SK-MEL-5 (cell line): Measurements from ENCODE around the gene GPATCH8. TPM values are rescaled to one million over a fixed set of nuclear protein-coding genes. Genes with fewer than 3 reads are reported as not detected.
A peak's percentile ranks its signal among the peaks of the same experiment; 100 is the strongest.
"Not testable (repeated sequence)": the region's sequence is repeated elsewhere in the genome, so short reads cannot be mapped to it uniquely, and the experiment has no call there.

Source experiments
- DNase-seq: peaks from one replicate; pipeline ENCODE4 v3.0.0-alpha.2; 2016; ENCODE audit warnings: low read depth, low spot score
- in situ Hi-C: cut with HindIII; loops from 2 replicates; pipeline ENCODE4 v1.10.0; 2016; ENCODE audit warnings: low sequenced_read_pairs, high pct_unique_total_duplicates, low pct_unique_long_range_greater_than_20kb
- total RNA-seq: library from RNA; depleted of rRNA; stranded (reverse); fragments of >200 nt; shearing (Covaris generic); gene quantifications from 2 replicates; pipeline ENCODE4 v1.2.3, GENCODE V29; 2014

The GPATCH8 gene
- total RNA-seq, 1 experiment from 2014 or later: 12.0 TPM

GRCh38 chr17:44417553-44417952 is 85.7 kb downstream of the GPATCH8 start:
- in situ Hi-C loops: no loop called here
- no peak for DNase-seq

GRCh38 chr17:44416558-44417289 is 86.5 kb downstream of the GPATCH8 start:
- DNase-seq: no peak
- in situ Hi-C loops: no loop called here

GRCh38 chr17:44414394-44415155 is 88.6 kb downstream of the GPATCH8 start:
- DNase-seq: no peak
- in situ Hi-C loops: no loop called here

- DNase-seq: no peak
- in situ Hi-C loops: no loop called here
Observed at GRCh38 chr17:44409309-44410028, 93.7 kb downstream of the GPATCH8 start.

- in situ Hi-C loops: no loop called here
- no peak for DNase-seq
Observed at GRCh38 chr17:44408786-44409185, 94.4 kb downstream of the GPATCH8 start.

GRCh38 chr17:44402564-44403172 is 100.5 kb downstream of the GPATCH8 start:
- in situ Hi-C loops: no loop called here
- DNase-seq: no peak

- peak; percentile 51 for DNase-seq
- in situ Hi-C loops: no loop called here
Observed at GRCh38 chr17:44400226-44400847, 102.9 kb downstream of the GPATCH8 start.

- DNase-seq: no peak
- in situ Hi-C loops: no loop called here
Observed at GRCh38 chr17:44398692-44399691, 104.2 kb downstream of the GPATCH8 start.

GRCh38 chr17:44397479-44398440 is 105.4 kb downstream of the GPATCH8 start:
- in situ Hi-C loops: no loop called here

GRCh38 chr17:44396946-44397345 is 106.3 kb downstream of the GPATCH8 start:
- in situ Hi-C loops: no loop called here
- DNase-seq: no peak

More at GRCh38 chr17:44397479-44398440, 105.4 kb downstream of the GPATCH8 start:
- DNase-seq: no peak

- DNase-seq: no peak
- in situ Hi-C loops: no loop called here
Observed at GRCh38 chr17:44394833-44395232, 108.4 kb downstream of the GPATCH8 start.

GRCh38 chr17:44394112-44394511 is 109.1 kb downstream of the GPATCH8 start:
- DNase-seq, in situ Hi-C loops: not testable (repeated sequence)

- DNase-seq: no peak
- in situ Hi-C loops: no loop called here
Observed at GRCh38 chr17:44390250-44390870, 112.8 kb downstream of the GPATCH8 start.

- in situ Hi-C loops: no loop called here
- DNase-seq: no peak
Observed at GRCh38 chr17:44389723-44390202, 113.4 kb downstream of the GPATCH8 start.

GRCh38 chr17:44389281-44389680 is 113.9 kb downstream of the GPATCH8 start, which contains the start of gene ITGA2B:
TSS of gene ITGA2B (minus strand) at chr17:44389649. CDS start at chr17:44389473, 176 bp downstream.
- in situ Hi-C loops: no loop called here
- DNase-seq: no peak
